RWPE1 (cell line): ENCODE data around the gene UQCC3.

Source experiments
- CTCF ChIA-PET: fragments of 350-600 bp; sonication (Branson Sonifier 250); formaldehyde crosslinking; extraction: SDS; loops from one replicate; lab custom pipeline; 2021; lab: Yijun Ruan, JAX
- POLR2A ChIA-PET: fragments of 400-600 bp; formaldehyde crosslinking; extraction: SDS; loops from one replicate; lab custom pipeline; 2020; ENCODE audit warnings: antibody characterized with exemption; ENCODE audit not compliant: low non-redundant PET; lab: Yijun Ruan, JAX
- DNase-seq: peaks from one replicate; pipeline ENCODE4 v3.0.0; 2012; ENCODE audit warnings: low spot score
- H3K27ac ChIP-seq: fragments of 450-650 bp; 2 replicates; pipeline ENCODE4 v1.5.1; 2017
- TF ChIP-seq, protein P1 (sequence below): fragments of 450-650 bp; conservative IDR thresholded peaks from 2 replicates; pipeline ENCODE4 v1.5.1; 2017; ENCODE audit warnings: low read depth, mild to moderate bottlenecking

Gene UQCC3

GRCh38 chr11:62716206-62716605, 44.7 kb downstream of the UQCC3 start:
- no peak for DNase-seq
- TF ChIP-seq, protein P1, sequence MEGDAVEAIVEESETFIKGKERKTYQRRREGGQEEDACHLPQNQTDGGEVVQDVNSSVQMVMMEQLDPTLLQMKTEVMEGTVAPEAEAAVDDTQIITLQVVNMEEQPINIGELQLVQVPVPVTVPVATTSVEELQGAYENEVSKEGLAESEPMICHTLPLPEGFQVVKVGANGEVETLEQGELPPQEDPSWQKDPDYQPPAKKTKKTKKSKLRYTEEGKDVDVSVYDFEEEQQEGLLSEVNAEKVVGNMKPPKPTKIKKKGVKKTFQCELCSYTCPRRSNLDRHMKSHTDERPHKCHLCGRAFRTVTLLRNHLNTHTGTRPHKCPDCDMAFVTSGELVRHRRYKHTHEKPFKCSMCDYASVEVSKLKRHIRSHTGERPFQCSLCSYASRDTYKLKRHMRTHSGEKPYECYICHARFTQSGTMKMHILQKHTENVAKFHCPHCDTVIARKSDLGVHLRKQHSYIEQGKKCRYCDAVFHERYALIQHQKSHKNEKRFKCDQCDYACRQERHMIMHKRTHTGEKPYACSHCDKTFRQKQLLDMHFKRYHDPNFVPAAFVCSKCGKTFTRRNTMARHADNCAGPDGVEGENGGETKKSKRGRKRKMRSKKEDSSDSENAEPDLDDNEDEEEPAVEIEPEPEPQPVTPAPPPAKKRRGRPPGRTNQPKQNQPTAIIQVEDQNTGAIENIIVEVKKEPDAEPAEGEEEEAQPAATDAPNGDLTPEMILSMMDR: no peak
- POLR2A ChIA-PET: no interaction called here
- CTCF ChIA-PET: no interaction called here
- H3K27ac ChIP-seq: no peak overlapping the region

DNA sequence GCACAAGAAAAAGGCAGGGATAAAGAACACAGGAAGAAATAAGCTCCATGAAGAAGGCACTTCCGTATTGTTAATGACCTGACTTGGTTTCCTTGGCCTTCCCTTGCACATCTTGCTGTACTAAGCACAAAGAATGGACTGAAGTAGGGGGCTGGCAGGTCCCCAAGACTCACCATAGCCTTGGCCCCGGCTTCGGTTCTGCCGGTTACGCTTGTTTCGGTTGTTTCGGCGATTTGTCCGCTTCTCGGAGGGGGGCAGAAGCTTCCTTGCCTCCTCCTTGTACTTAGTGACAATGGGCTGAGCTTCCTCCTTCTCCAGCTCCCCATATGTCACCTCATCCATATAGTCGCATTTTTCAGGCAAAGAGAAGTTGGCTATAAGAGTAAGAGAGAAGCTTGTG, 45.3 kb downstream of the UQCC3 start:
- TF ChIP-seq, protein P1: no peak
- CTCF ChIA-PET: interaction anchor here (0.6 kb wide), 1 partner anchor 75 kb away, joined by 4 read pairs; no protein-coding TSS in a partner anchor
- peak overlapping the region; percentile 31; the same call in 1 of the 2 replicates for H3K27ac ChIP-seq
- no peak for DNase-seq
- POLR2A ChIA-PET: no interaction called here

- ChIA-PET POLR2A (no interaction called here), CTCF (interaction anchor here (0.5 kb wide), 1 partner anchor 12 kb away, joined by 3 read pairs; no protein-coding TSS in a partner anchor)
- peak overlapping the region; percentile 16 for H3K27ac ChIP-seq
- TF ChIP-seq, protein P1: no peak
- no peak for DNase-seq
These were observed 48.0 kb downstream of the UQCC3 start for GRCh38 chr11:62719302-62719978.

DNA sequence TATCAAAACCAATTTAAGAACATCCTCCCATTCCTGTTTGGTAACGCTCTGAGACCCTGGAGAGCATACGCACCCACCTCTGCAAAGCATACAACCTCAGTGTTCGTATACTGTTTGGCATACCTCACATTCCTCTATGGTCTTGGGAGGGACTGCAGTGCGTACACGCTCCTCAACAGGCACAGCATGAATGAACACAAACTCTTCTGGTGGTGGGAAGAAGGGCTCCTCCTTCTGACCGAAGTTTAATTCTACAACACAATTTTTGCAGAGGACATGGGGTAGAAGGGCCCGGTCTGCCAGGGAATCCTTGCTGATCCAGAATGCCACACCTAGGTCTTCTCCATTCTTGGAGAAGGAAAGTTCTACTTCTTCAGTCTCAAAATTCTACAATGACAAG, 50.5 kb downstream of the UQCC3 start:
- DNase-seq: no peak
- TF ChIP-seq, protein P1: no peak
- ChIA-PET CTCF (interaction anchor here (0.7 kb wide), 1 partner anchor 253 kb away, joined by 5 read pairs; no protein-coding TSS in a partner anchor), POLR2A (no interaction called here)
- no peak overlapping the region for H3K27ac ChIP-seq
